H1 (cell line): Measurements from ENCODE around the gene RUNX1. TPM values are rescaled to one million over a fixed set of nuclear protein-coding genes. Genes with fewer than 3 reads are reported as not detected.

ENCODE experiments used
- CTCF ChIA-PET: fragments of 300-600 bp; sonication (Branson Sonifier 250); formaldehyde crosslinking; loops from one replicate; lab custom pipeline; 2021; ENCODE audit not compliant: partially characterized antibody; lab: Charles Lee
- POLR2A ChIA-PET: fragments of 300-600 bp; sonication (Branson Sonifier 250); formaldehyde crosslinking; loops from one replicate; lab custom pipeline; 2021; ENCODE audit warnings: inconsistent platforms; ENCODE audit not compliant: partially characterized antibody; lab: Charles Lee
- DNase-seq, 2 experiments: peaks; one replicate each; pipeline versions ENCODE4 v3.0.0 to v3.0.0-alpha.2; 2010 to 2022; ENCODE audit warnings: low spot score in 2 of 2, low read depth in 1 of 2, mixed read lengths in 1 of 2
- FAIRE-seq: peaks from 2 replicates; lab custom pipeline; 2011; peaks lifted over from hg19 to GRCh38; lab: Jason Lieb, UNC
- H2AFZ ChIP-seq: 2 replicates; pipeline ENCODE4 v1.8.1; 2012; ENCODE audit warnings: low read length, inconsistent platforms
- H2AK5ac ChIP-seq: 2 replicates; pipeline ENCODE4 v1.6.1; 2013; ENCODE audit warnings: low read depth, low read length
- H2BK120ac ChIP-seq: replicated peaks from 2 replicates; pipeline ENCODE3; 2013; ENCODE audit warnings: low read depth, low read length, inconsistent platforms
- H2BK12ac ChIP-seq: 2 replicates; pipeline ENCODE4 v1.6.1; 2013; ENCODE audit warnings: low read depth, low read length
- H2BK15ac ChIP-seq: 2 replicates; pipeline ENCODE4 v1.6.1; 2013; ENCODE audit warnings: low read length
- H2BK20ac ChIP-seq: 2 replicates; pipeline ENCODE4 v1.6.1; 2013; ENCODE audit warnings: low read length
- H2BK5ac ChIP-seq: 2 replicates; pipeline ENCODE4 v1.6.1; 2013; ENCODE audit warnings: low read depth, low read length
- H3K14ac ChIP-seq: 2 replicates; pipeline ENCODE4 v1.6.1; 2013; ENCODE audit warnings: inconsistent platforms; ENCODE audit not compliant: insufficient read length
- H3K18ac ChIP-seq: 2 replicates; pipeline ENCODE4 v1.6.1; 2013; ENCODE audit warnings: low read length; ENCODE audit errors: extremely low read depth
- H3K23ac ChIP-seq: 2 replicates; pipeline ENCODE4 v1.6.1; 2013; ENCODE audit warnings: inconsistent platforms; ENCODE audit not compliant: insufficient read length
- H3K23me2 ChIP-seq: 2 replicates; pipeline ENCODE4 v1.6.1; 2013; ENCODE audit warnings: low read depth, low read length
- H3K27ac ChIP-seq: 2 replicates; pipeline ENCODE4 v1.6.1; 2011; ENCODE audit warnings: low read depth, low read length, inconsistent platforms
- H3K27me3 ChIP-seq, 4 experiments: replicated peaks in 1 of 4; 1 replicate in 1 of 4; 2 replicates in 3 of 4; pipeline versions ENCODE4 v1.6.1 to v1.8.1; 2011 to 2013; ENCODE audit warnings: low read length in 3 of 4, mild to moderate bottlenecking in 3 of 4, inconsistent platforms in 2 of 4, mixed read lengths in 2 of 4, moderate library complexity in 1 of 4; ENCODE audit not compliant: control insufficient read depth in 3 of 4, insufficient read depth in 3 of 4; ENCODE audit errors: extremely low read depth in 1 of 4
- H3K36me3 ChIP-seq, 4 experiments: 2 replicates each; pipeline versions ENCODE4 v1.6.1 to v1.8.1; 2011 to 2013; ENCODE audit warnings: mild to moderate bottlenecking in 4 of 4, low read length in 3 of 4, moderate library complexity in 2 of 4, control low read depth in 1 of 4, inconsistent platforms in 1 of 4; ENCODE audit not compliant: insufficient read depth in 4 of 4, control insufficient read depth in 2 of 4
- H3K4ac ChIP-seq: replicated peaks from 2 replicates; pipeline ENCODE3; 2013; ENCODE audit warnings: low read length, low read depth, mixed read lengths, inconsistent platforms; ENCODE audit not compliant: insufficient read length
- H3K4me1 ChIP-seq, 4 experiments: replicated peaks in 1 of 4; 1 replicate in 1 of 4; 2 replicates in 3 of 4; pipeline versions ENCODE4 v1.6.1 to v1.8.1; 2011 to 2013; ENCODE audit warnings: low read length in 3 of 4, inconsistent platforms in 2 of 4, mixed read lengths in 1 of 4; ENCODE audit not compliant: insufficient read depth in 4 of 4, control insufficient read depth in 3 of 4
- H3K4me2 ChIP-seq, 2 experiments: 2 replicates each; pipeline versions ENCODE4 v1.6.1 to v1.8.1; 2011 to 2013; ENCODE audit warnings: low read depth in 2 of 2, low read length in 2 of 2, control low read depth in 1 of 2, inconsistent platforms in 1 of 2, mild to moderate bottlenecking in 1 of 2; ENCODE audit not compliant: insufficient read depth in 1 of 2
- H3K4me3 ChIP-seq, 4 experiments: fragments of 200-600, 300-600 bp in 1 of 4; sonication (generic), shearing (Covaris generic), sonication (Bioruptor Twin) in 1 of 4; 2 replicates each; pipeline versions ENCODE4 v1.5.1 to v1.8.1; 2011 to 2016; ENCODE audit warnings: low read length in 4 of 4, low read depth in 3 of 4, control low read depth in 2 of 4, inconsistent platforms in 2 of 4, mild to moderate bottlenecking in 2 of 4, mixed read lengths in 1 of 4, moderate library complexity in 1 of 4; ENCODE audit not compliant: insufficient read depth in 2 of 4; ENCODE audit errors: extremely low read depth in 1 of 4
- H3K56ac ChIP-seq: replicated peaks from 2 replicates; pipeline ENCODE3; 2013; ENCODE audit warnings: low read depth, mild to moderate bottlenecking, mixed read lengths, low read length, inconsistent platforms; ENCODE audit not compliant: insufficient read length
- H3K79me1 ChIP-seq: 2 replicates; pipeline ENCODE4 v1.6.1; 2013; ENCODE audit warnings: low read depth, low read length, control low read depth
- H3K79me2 ChIP-seq, 2 experiments: 2 replicates each; pipeline versions ENCODE4 v1.6.1 to v1.8.1; 2012 to 2013; ENCODE audit warnings: low read length in 2 of 2, mild to moderate bottlenecking in 2 of 2, inconsistent platforms in 1 of 2; ENCODE audit not compliant: insufficient read depth in 2 of 2, control insufficient read depth in 1 of 2
- H3K9ac ChIP-seq, 4 experiments: replicated peaks in 1 of 4; 1 replicate in 1 of 4; 2 replicates in 3 of 4; pipeline versions ENCODE4 v1.6.1 to v1.8.1; 2011 to 2013; ENCODE audit warnings: low read depth in 3 of 4, low read length in 3 of 4, control low read depth in 2 of 4, mild to moderate bottlenecking in 2 of 4, moderate library complexity in 2 of 4, inconsistent platforms in 1 of 4; ENCODE audit errors: extremely low read depth in 1 of 4
- H3K9me3 ChIP-seq, 2 experiments: 2 replicates each; pipeline versions ENCODE4 v1.6.1 to v1.8.1; 2012 to 2013; ENCODE audit warnings: mild to moderate bottlenecking in 2 of 2, moderate library complexity in 2 of 2, control low read depth in 1 of 2, inconsistent platforms in 1 of 2, low read depth in 1 of 2, low read length in 1 of 2, mixed read lengths in 1 of 2; ENCODE audit not compliant: insufficient read depth in 2 of 2
- H4K20me1 ChIP-seq, 2 experiments: replicated peaks in 1 of 2; 2 replicates each; pipeline versions ENCODE3 to v1.8.1; 2011 to 2013; ENCODE audit warnings: inconsistent platforms in 2 of 2, low read length in 2 of 2, mild to moderate bottlenecking in 1 of 2; ENCODE audit not compliant: insufficient read depth in 2 of 2, control insufficient read depth in 1 of 2
- H4K5ac ChIP-seq: 2 replicates; pipeline ENCODE4 v1.6.1; 2013; ENCODE audit warnings: low read length, low read depth, mixed read lengths, inconsistent platforms; ENCODE audit not compliant: insufficient read length
- H4K8ac ChIP-seq: 2 replicates; pipeline ENCODE4 v1.8.0; 2013; ENCODE audit warnings: mild to moderate bottlenecking, moderate library complexity, low read length, inconsistent platforms; ENCODE audit not compliant: insufficient read depth; ENCODE audit errors: extremely low read depth
- H4K91ac ChIP-seq: replicated peaks from 2 replicates; pipeline ENCODE3; 2013; ENCODE audit warnings: low read length, mixed read lengths, inconsistent platforms; ENCODE audit not compliant: insufficient read length
- KDM5A ChIP-seq: fragments of 200-600 bp; IDR thresholded peaks from 2 replicates; pipeline ENCODE4 v1.7.1; 2012; ENCODE audit warnings: mild to moderate bottlenecking, low read length, inconsistent platforms, mixed read lengths
- NRF1 ChIP-seq: IDR thresholded peaks from 2 replicates; pipeline ENCODE4 v1.6.1; 2011; ENCODE audit warnings: mild to moderate bottlenecking, low read depth, low read length, improper control_type of control experiment
- PHF8 ChIP-seq: fragments of 200-600 bp; sonication (generic); conservative IDR thresholded peaks from 2 replicates; pipeline ENCODE4 v1.7.1; 2012; ENCODE audit warnings: low read depth, mild to moderate bottlenecking, inconsistent platforms, low read length, moderate library complexity
- WGBS, 2 experiments: shearing (Covaris generic) in 1 of 2; methylation state at CpG; one replicate each; pipeline versions ENCODE4 v1.1.6 to v1.1.7; 2013 to 2015; ENCODE audit warnings: low lambda C conversion rate in 2 of 2, mixed read lengths in 2 of 2, inconsistent platforms in 1 of 2, low coverage in 1 of 2, missing lambda C conversion rate in 1 of 2; ENCODE audit not compliant: insufficient replicate concordance in 2 of 2, insufficient coverage in 1 of 2, insufficient read length in 1 of 2; ENCODE audit errors: extremely low coverage in 1 of 2, missing lambda C conversion rate in 1 of 2; 5-methylcytosine and 5-hydroxymethylcytosine counted together
- polyA plus RNA-seq, 7 experiments: library from polyadenylated mRNA; depleted of rRNA in 3 of 7; stranded (reverse) in 5 of 7; unstranded in 2 of 7; fragments of >200 nt in 5 of 7; fragments of 200-250 nt in 2 of 7; gene quantifications; 1 replicate in 5 of 7; 2 replicates in 1 of 7; 4 replicates in 1 of 7; pipeline versions ENCODE4 v1.2.1 to v1.2.3, GENCODE V29; 2011 to 2013; ENCODE audit warnings: missing spikeins in 2 of 7, mixed read lengths in 2 of 7
- total RNA-seq: library from RNA; stranded (reverse); fragmentation: NEBNext Ultra II Directional; extraction: Animal tissue kit (Norgen Biotek cat#: 25700); gene quantifications from 2 replicates; pipeline ENCODE4 v1.2.1, GENCODE V29; 2021
- TF ChIP-seq, protein P1 (sequence below): IDR thresholded peaks from 2 replicates; pipeline ENCODE4 v1.6.1; 2011; ENCODE audit warnings: low read depth, mild to moderate bottlenecking, low read length; ENCODE audit not compliant: insufficient read depth

The RUNX1 gene
- total and polyA plus RNA-seq, 2 of the 8 experiments (the other 6 are each of a cell fraction or from before 2014, with no cell fraction given) = 0.20 to 0.60 TPM

DNA sequence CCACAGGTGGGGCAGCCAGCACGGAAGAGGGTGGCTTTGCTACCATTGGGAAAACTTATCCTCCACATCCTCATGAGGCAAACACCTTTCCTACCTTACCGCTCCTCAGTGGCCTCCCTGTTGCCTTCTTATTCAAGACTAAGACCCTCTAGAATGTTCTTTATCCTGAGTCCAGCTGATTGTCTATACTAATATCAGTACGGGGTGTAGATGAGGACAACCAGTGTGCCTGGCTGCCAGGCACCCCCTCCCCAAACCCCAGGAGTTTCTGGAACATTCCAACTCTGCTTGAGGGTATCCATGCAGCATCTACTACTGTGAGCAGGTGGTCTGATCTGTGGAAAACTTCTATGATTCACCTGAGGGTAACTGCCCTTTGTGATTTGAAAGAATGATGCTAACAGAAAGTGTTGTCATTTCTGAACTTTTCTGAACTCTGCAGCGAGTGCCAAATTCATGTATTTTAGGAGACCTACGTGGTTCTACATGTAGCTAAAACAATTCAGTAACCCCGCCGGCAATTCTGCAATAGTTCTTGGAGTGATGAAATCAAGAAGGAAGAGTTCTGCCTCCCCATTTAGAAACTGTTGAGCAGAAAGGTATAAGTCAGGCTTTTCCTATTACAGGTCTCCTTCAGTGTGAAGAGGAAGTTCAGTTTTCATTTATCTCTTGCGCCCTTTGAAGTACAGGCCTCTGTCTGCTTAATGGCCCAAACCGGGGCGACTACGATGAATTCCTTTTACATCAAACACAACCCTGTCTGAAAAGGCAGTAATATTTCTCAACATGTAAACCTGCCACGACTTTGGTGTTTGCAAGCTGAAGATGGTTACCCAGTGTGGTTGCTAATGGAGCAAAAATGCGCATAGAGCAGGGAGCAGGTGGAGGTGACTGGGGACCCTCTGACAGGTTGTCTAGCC lies 80.4 kb downstream of the RUNX1 start:
- H3K56ac ChIP-seq = no peak overlapping the region
- H3K4me1 ChIP-seq = no peaks in the 10 kb centered on the region
- H2BK15ac ChIP-seq = no peak overlapping the region
- H2BK20ac ChIP-seq = no peak overlapping the region
- no peak overlapping the region for H3K14ac ChIP-seq
- FAIRE-seq = no peak
- DNase-seq = no peak
- CTCF ChIA-PET = interaction anchor here (0.6 to 1.0 kb wide), 2 partner anchors 9 to 223 kb away, joined by 4 read pairs; no protein-coding TSS in a partner anchor
- no peak overlapping the region for H3K18ac ChIP-seq
- no peaks in the 10 kb centered on the region for H3K23me2 ChIP-seq
- H3K4ac ChIP-seq = no peak overlapping the region
- POLR2A ChIA-PET = no interaction called here
- H4K20me1 ChIP-seq = peaks cover 0 to 5% of the 10 kb centered on the region in 2 experiments
- no peaks in the 10 kb centered on the region for H3K36me3 ChIP-seq
- H3K9me3 ChIP-seq = no peaks in the 10 kb centered on the region
- no peak overlapping the region for H3K27ac ChIP-seq
- no peak overlapping the region for H2BK120ac ChIP-seq
- no peak overlapping the region for H2AFZ ChIP-seq
- no peaks in the 10 kb centered on the region for H3K79me2 ChIP-seq
- H3K9ac ChIP-seq = no peak overlapping the region
- H2BK5ac ChIP-seq = no peak overlapping the region
- H4K5ac ChIP-seq = no peak overlapping the region
- peaks cover 0 to 3% (median 0%) of the 10 kb centered on the region in 4 experiments; a peak in 1 of 7 replicates for H3K27me3 ChIP-seq
- no peak overlapping the region for H3K4me2 ChIP-seq
- no peak overlapping the region for H3K4me3 ChIP-seq
- H3K79me1 ChIP-seq = no peaks in the 10 kb centered on the region
- WGBS, 2 experiments = 90% methylated on average over 13 of the region's 13 CpGs; no CpG with 5 or more reads in 1 of the 2 experiments
- TF ChIP-seq, protein P1, sequence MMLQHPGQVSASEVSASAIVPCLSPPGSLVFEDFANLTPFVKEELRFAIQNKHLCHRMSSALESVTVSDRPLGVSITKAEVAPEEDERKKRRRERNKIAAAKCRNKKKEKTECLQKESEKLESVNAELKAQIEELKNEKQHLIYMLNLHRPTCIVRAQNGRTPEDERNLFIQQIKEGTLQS = no peak
- no peak for TF ChIP-seq KDM5A
- no peak for TF ChIP-seq NRF1
- no peak for TF ChIP-seq PHF8
- H4K8ac ChIP-seq = no peak overlapping the region
- no peak overlapping the region for H4K91ac ChIP-seq
- no peak overlapping the region for H2BK12ac ChIP-seq
- no peak overlapping the region for H3K23ac ChIP-seq
- no peak overlapping the region for H2AK5ac ChIP-seq
